MM.1S (cell line): ENCODE results near the gene GPR173.
A peak's percentile ranks its signal among the peaks of the same experiment; 100 is the strongest.

Experiments
- DNase-seq: peaks from one replicate; pipeline ENCODE4 v3.0.0-alpha.2; 2015
- H2AFZ ChIP-seq: fragments of 300-600 bp; sonication (generic); 2 replicates; pipeline ENCODE4 v1.6.0; 2016; ENCODE audit warnings: antibody characterized with exemption, low read length
- H3F3A ChIP-seq: fragments of 300-600 bp; sonication (generic); 2 replicates; pipeline ENCODE4 v1.6.1; 2016; ENCODE audit warnings: mild to moderate bottlenecking, antibody characterized with exemption, low read length, moderate library complexity, mixed read lengths; ENCODE audit not compliant: insufficient read depth
- H3K27ac ChIP-seq: fragments of 300-600 bp; sonication (generic); 2 replicates; pipeline ENCODE4 v1.5.1; 2016; ENCODE audit warnings: mild to moderate bottlenecking, low read length
- H3K27me3 ChIP-seq: fragments of 300-600 bp; sonication (generic); replicated peaks from 2 replicates; pipeline ENCODE4 v1.6.0; 2016; ENCODE audit warnings: low read length; ENCODE audit not compliant: insufficient read depth
- H3K36me3 ChIP-seq: fragments of 300-600 bp; sonication (generic); replicated peaks from 2 replicates; pipeline ENCODE4 v1.6.1; 2016; ENCODE audit warnings: mild to moderate bottlenecking, low read length, mixed read lengths; ENCODE audit not compliant: insufficient read depth
- H3K4me1 ChIP-seq: fragments of 300-600 bp; sonication (generic); 2 replicates; pipeline ENCODE4 v1.6.1; 2016; ENCODE audit warnings: low read length, mixed read lengths
- H3K4me2 ChIP-seq: fragments of 300-600 bp; sonication (generic); 2 replicates; pipeline ENCODE4 v1.6.0; 2016; ENCODE audit warnings: low read depth, low read length
- H3K4me3 ChIP-seq: fragments of 300-600 bp; sonication (generic); 2 replicates; pipeline ENCODE4 v1.5.1; 2016; ENCODE audit warnings: low read length, mixed read lengths
- H3K79me2 ChIP-seq: fragments of 300-600 bp; sonication (generic); 2 replicates; pipeline ENCODE4 v1.6.1; 2016; ENCODE audit warnings: mixed run types, low read length, mixed read lengths
- H3K9ac ChIP-seq: fragments of 300-600 bp; sonication (generic); 2 replicates; pipeline ENCODE4 v1.6.1; 2016; ENCODE audit warnings: low read length, mixed read lengths
- H3K9me2 ChIP-seq: fragments of 300-600 bp; sonication (generic); replicated peaks from 2 replicates; pipeline ENCODE4 v1.6.1; 2016; ENCODE audit warnings: mild to moderate bottlenecking, low read length, mixed read lengths; ENCODE audit not compliant: insufficient read depth
- H3K9me3 ChIP-seq: fragments of 300-600 bp; sonication (generic); replicated peaks from 2 replicates; pipeline ENCODE4 v1.6.1; 2016; ENCODE audit warnings: mild to moderate bottlenecking, low read length, mixed read lengths; ENCODE audit not compliant: insufficient read depth
- H4K20me1 ChIP-seq: fragments of 300-600 bp; sonication (generic); 2 replicates; pipeline ENCODE4 v1.6.1; 2016; ENCODE audit warnings: mild to moderate bottlenecking, low read length, moderate library complexity, mixed read lengths; ENCODE audit not compliant: insufficient read depth
- CTCF ChIP-seq: fragments of 300-600 bp; sonication (generic); IDR thresholded peaks from 2 replicates; pipeline ENCODE4 v1.5.1; 2016; ENCODE audit warnings: antibody characterized with exemption, low read length, mixed read lengths
- EZH2 ChIP-seq: fragments of 300-600 bp; sonication (generic); optimal IDR thresholded peaks from 2 replicates; pipeline ENCODE3; 2017; ENCODE audit warnings: low read depth, mild to moderate bottlenecking, antibody characterized with exemption, low read length, mixed read lengths
- EZH2phosphoT487 ChIP-seq: fragments of 300-600 bp; sonication (generic); IDR thresholded peaks from 2 replicates; pipeline ENCODE4 v1.6.1; 2018; ENCODE audit warnings: antibody characterized with exemption, low read length

GPR173 gene

GRCh38 chrX:53088136-53088974 is 39.8 kb downstream of the GPR173 start:
- no peaks in the 10 kb centered on the region for H3K4me1 ChIP-seq
- H3K4me2 ChIP-seq = no peak overlapping the region; the same call in 1 of the 2 replicates
- H3K27ac ChIP-seq = no peak overlapping the region
- H3F3A ChIP-seq = peaks cover under 1% of the 10 kb centered on the region
- no peak overlapping the region for H3K4me3 ChIP-seq
- no peaks in the 10 kb centered on the region for H3K79me2 ChIP-seq
- no peaks in the 10 kb centered on the region for H3K27me3 ChIP-seq
- H3K9ac ChIP-seq = no peak overlapping the region
- no peaks in the 10 kb centered on the region for H3K36me3 ChIP-seq
- TF ChIP-seq CTCF = no peak
- TF ChIP-seq EZH2 = no peak
- TF ChIP-seq EZH2phosphoT487 = no peak
- DNase-seq = no peak
- no peaks in the 10 kb centered on the region for H3K9me2 ChIP-seq
- H4K20me1 ChIP-seq = no peaks in the 10 kb centered on the region
- no peak overlapping the region for H2AFZ ChIP-seq
- no peaks in the 10 kb centered on the region for H3K9me3 ChIP-seq

- Histone ChIP-seq H2AFZ (no peak overlapping the region), H3K27me3 (no peaks in the 10 kb centered on the region), H3K9ac (no peak overlapping the region), H3K27ac (no peak overlapping the region), H3K36me3 (no peaks in the 10 kb centered on the region), H3K9me3 (no peaks in the 10 kb centered on the region), H4K20me1 (no peaks in the 10 kb centered on the region), H3K9me2 (no peaks in the 10 kb centered on the region), H3K4me3 (no peak overlapping the region), H3F3A (peaks cover 4% of the 10 kb centered on the region), H3K79me2 (peaks cover under 1% of the 10 kb centered on the region; the same call in 1 of the 2 replicates), H3K4me2 (peak overlapping the region; percentile 13; the same call in 1 of the 2 replicates), H3K4me1 (no peaks in the 10 kb centered on the region)
- DNase-seq = peak; percentile 44
- TF ChIP-seq CTCF = peak; percentile 79
- TF ChIP-seq EZH2phosphoT487 = no peak
Observed at GRCh38 chrX:53089224-53089842, 40.7 kb downstream of the GPR173 start.

- no peak for DNase-seq
- Histone ChIP-seq H3K4me1 (no peaks in the 10 kb centered on the region), H3F3A (peaks cover 4% of the 10 kb centered on the region)
Observed at GRCh38 chrX:53089925-53090324, 41.3 kb downstream of the GPR173 start.

More at GRCh38 chrX:53089925-53090324, 41.3 kb downstream of the GPR173 start:
- no peaks in the 10 kb centered on the region for H3K9me3 ChIP-seq
- H3K4me3 ChIP-seq = no peak overlapping the region
- no peak overlapping the region for H2AFZ ChIP-seq
- no peaks in the 10 kb centered on the region for H3K27me3 ChIP-seq
- no peaks in the 10 kb centered on the region for H3K9me2 ChIP-seq
- no peak overlapping the region for H3K4me2 ChIP-seq
- TF ChIP-seq EZH2 = no peak
- TF ChIP-seq CTCF = no peak
- TF ChIP-seq EZH2phosphoT487 = no peak
- H3K36me3 ChIP-seq = no peaks in the 10 kb centered on the region
- H4K20me1 ChIP-seq = no peaks in the 10 kb centered on the region
- no peak overlapping the region for H3K27ac ChIP-seq
- no peak overlapping the region for H3K9ac ChIP-seq
- H3K79me2 ChIP-seq = peaks cover 6% of the 10 kb centered on the region; the same call in 1 of the 2 replicates
